Measurements from ENCODE around the gene DDX17. TPM values are rescaled to one million over a fixed set of nuclear protein-coding genes. Genes with fewer than 3 reads are reported as not detected.

Gene DDX17
- total and polyA plus RNA-seq, 2 of the 4 experiments (the other 2 are of a cell fraction) = 240 to 371 TPM

- H2BK120ac ChIP-seq (ENCODE audit: low read depth, low read length) = no peak overlapping the region
- WGBS, 2 experiments (ENCODE audit: extremely low coverage in 2 of 2, insufficient read length in 1 of 2) = no CpG with 5 or more reads among the region's 1 CpG
- H3K18ac ChIP-seq (ENCODE audit: low read depth, low read length) = no peak overlapping the region
- in situ Hi-C loops (cut with MboI; ENCODE audit: low sequenced_read_pairs) = no loop called here
- dilution Hi-C loops (cut with HindIII; ENCODE audit: low sequenced_read_pairs, unreplicated experiment) = no loop called here
- H4K8ac ChIP-seq (ENCODE audit: low read depth in 2 of 2, low read length in 2 of 2) = no peak overlapping the region
- H4K5ac ChIP-seq (ENCODE audit: low read depth, low read length) = no peak overlapping the region
- H3K4ac ChIP-seq (ENCODE audit: low read depth, low read length) = no peak overlapping the region
- ChIA-PET POLR2A (ENCODE audit: unreplicated experiment) (interaction anchor here (0.6 kb wide), 1 partner anchor 36 kb away, joined by 4 read pairs; no protein-coding TSS in a partner anchor), CTCF (no interaction called here)
- H2AK5ac ChIP-seq (ENCODE audit: low read depth, low read length) = no peak overlapping the region
- H3K36me3 ChIP-seq (ENCODE audit: control insufficient read depth, insufficient read depth, low read length) = peaks cover 66% of the 10 kb centered on the region
- no peak overlapping the region for H3K9ac ChIP-seq (ENCODE audit: low read depth, low read length)
- TF ChIP-seq SMC3 (IDR thresholded peaks at IDR 0.05; ENCODE audit: low read depth, low read length) = no peak
- TF ChIP-seq ELK1 (IDR thresholded peaks at IDR 0.05; ENCODE audit: borderline replicate concordance, low read depth, low read length) = no peak
- TF ChIP-seq BHLHE40 (IDR thresholded peaks at IDR 0.05; ENCODE audit: low read depth, low read length) = no peak
- TF ChIP-seq RFX5 (IDR thresholded peaks at IDR 0.05; ENCODE audit: low read depth, low read length) = no peak
- no peak for TF ChIP-seq CTCF (conservative IDR thresholded peaks at IDR 0.05; ENCODE audit: low read depth, low read length)
- TF ChIP-seq RAD21 (IDR thresholded peaks at IDR 0.05; ENCODE audit: low read length) = no peak
- no peak for TF ChIP-seq POLR2A (IDR thresholded peaks at IDR 0.05; ENCODE audit: low read depth, low read length)
- no peak for TF ChIP-seq CEBPB (IDR thresholded peaks at IDR 0.05; ENCODE audit: low read depth, low read length)
- TF ChIP-seq NFE2L2 (IDR thresholded peaks at IDR 0.05; ENCODE audit: low read depth, low read length) = no peak
- TF ChIP-seq FOS (IDR thresholded peaks at IDR 0.05; ENCODE audit: low read depth, low read length) = no peak
- no peak for TF ChIP-seq MAZ (IDR thresholded peaks at IDR 0.05; ENCODE audit: borderline replicate concordance, low read depth, low read length)
- no peak for TF ChIP-seq USF2 (IDR thresholded peaks at IDR 0.05; ENCODE audit: low read depth, low read length)
- no peak for TF ChIP-seq RCOR1 (IDR thresholded peaks at IDR 0.05; ENCODE audit: insufficient replicate concordance, low read length)
- no peak for TF ChIP-seq MAFK (IDR thresholded peaks at IDR 0.05; ENCODE audit: low read depth, low read length)
- TF ChIP-seq MXI1 (IDR thresholded peaks at IDR 0.05; ENCODE audit: borderline replicate concordance, low read depth, low read length) = no peak
- no peak for TF ChIP-seq CHD1 (IDR thresholded peaks at IDR 0.05; ENCODE audit: low read depth, low read length)
- 0 out of 2 replicates have a peak overlapping the region, but pooled peaks have one; percentile 11 for H3K23ac ChIP-seq (ENCODE audit: low read depth, low read length)
- no peak overlapping the region for H3K56ac ChIP-seq (ENCODE audit: extremely low read depth, insufficient read depth, low read length)
- H3K27me3 ChIP-seq (ENCODE audit: control insufficient read depth, insufficient read depth, low read length) = no peaks in the 10 kb centered on the region
- H2AK9ac ChIP-seq (replicated peaks; ENCODE audit: low read depth, low read length, poor library complexity) = no peak overlapping the region
- H3K14ac ChIP-seq (replicated peaks; ENCODE audit: low read depth, low read length) = no peak overlapping the region
- H2BK5ac ChIP-seq (ENCODE audit: low read depth, low read length, poor library complexity, severe bottlenecking) = no peak overlapping the region
- no peak overlapping the region for H2BK15ac ChIP-seq (ENCODE audit: low read depth, low read length)
- peaks cover 18% of the 10 kb centered on the region for H3K9me1 ChIP-seq (ENCODE audit: insufficient read depth, low read length)
- H3K4me3 ChIP-seq (ENCODE audit: insufficient read depth, low read depth, low read length) = no peak overlapping the region
- DNase-seq = no peak
- H3K27ac ChIP-seq (ENCODE audit: insufficient read depth, low read length) = no peak overlapping the region
- H4K91ac ChIP-seq (ENCODE audit: insufficient read depth, low read depth, low read length) = no peak overlapping the region
- no peak overlapping the region for H2AFZ ChIP-seq (replicated peaks; ENCODE audit: low read length, poor library complexity)
- no peak overlapping the region for H3K4me2 ChIP-seq (ENCODE audit: low read depth, low read length)
- H4K20me1 ChIP-seq (ENCODE audit: insufficient read depth, low read length) = peaks cover 81% of the 10 kb centered on the region
- ATAC-seq (ENCODE audit: low read depth) = no peak
- no peak overlapping the region for H2BK20ac ChIP-seq (ENCODE audit: low read depth, low read length)
- intact Hi-C loops (cut with micrococcal nuclease) = no loop called here
- BruUV-seq (replicated peaks) = no TSS peak
- H3K9me3 ChIP-seq (ENCODE audit: control insufficient read depth, insufficient read depth, low read length) = no peaks in the 10 kb centered on the region
- H3K79me1 ChIP-seq (ENCODE audit: low read depth in 1 of 2, low read length in 2 of 2) = peaks cover 37 to 71% of the 10 kb centered on the region in 2 experiments
- H3K4me1 ChIP-seq (ENCODE audit: control insufficient read depth, insufficient read depth, low read length) = peaks cover 15% of the 10 kb centered on the region
Observed at GRCh38 chr22:38484244-38484643, 21.9 kb downstream of the DDX17 start.
